Left lung (tissue), 10 donors: ENCODE results near the gene CD83. TPM values are rescaled to one million over a fixed set of nuclear protein-coding genes. Genes with fewer than 3 reads are reported as not detected.
"Not testable (repeated sequence)": the region's sequence is repeated elsewhere in the genome, so short reads cannot be mapped to it uniquely, and the experiment has no call there.

Experiments used
- ATAC-seq: fragments of 200-7000 bp; cut with Tn5 transposase; one replicate; pipeline ENCODE4 v1.9.1; 2020; ENCODE audit warnings: moderate library complexity
- DNase-seq, 4 donors: peaks; one replicate each; pipeline ENCODE4 v3.0.0-alpha.2; 2013 to 2020
- H3K27ac ChIP-seq, 2 donors: fragments of 200-600 bp; sonication (generic) in 1 of 2; one replicate each; pipeline versions ENCODE4 v1.5.0 to v1.8.0; 2020 to 2021
- H3K27me3 ChIP-seq, 2 donors: fragments of 200-600 bp; sonication (generic) in 1 of 2; one replicate each; pipeline versions ENCODE4 v1.5.0 to v1.8.0; 2020 to 2021
- H3K36me3 ChIP-seq, 2 donors: fragments of 200-600 bp; sonication (generic) in 1 of 2; one replicate each; pipeline versions ENCODE4 v1.5.0 to v1.8.0; 2020 to 2021
- H3K4me1 ChIP-seq, 2 donors: fragments of 200-600 bp; one replicate each; pipeline ENCODE4 v1.8.0; 2021
- H3K4me3 ChIP-seq, 2 donors: fragments of 200-600 bp; sonication (generic) in 1 of 2; one replicate each; pipeline versions ENCODE4 v1.5.0 to v1.8.0; 2020 to 2021; ENCODE audit warnings: mild to moderate bottlenecking in 1 of 2
- H3K9me3 ChIP-seq, 2 donors: fragments of 200-600 bp; sonication (generic) in 1 of 2; one replicate each; pipeline versions ENCODE4 v1.5.0 to v1.8.0; 2020 to 2021
- CTCF ChIP-seq, 2 donors: fragments of 200-600 bp; sonication (generic) in 1 of 2; IDR thresholded peaks; one replicate each; pipeline versions ENCODE4 v1.5.0 to v1.8.0; 2021; ENCODE audit warnings: antibody characterized with exemption in 2 of 2
- intact Hi-C, 2 donors: fragments of 100-400 bp; cut with DNase I; formaldehyde crosslinking; loops; one replicate each; pipeline versions ENCODE4 v1.11.2 to v1.14.2; 2022
- polyA plus RNA-seq, 6 donors: library from polyadenylated mRNA; unstranded; fragments of 120-200 nt; gene quantifications; one replicate each; pipeline ENCODE4 v1.2.1, GENCODE V29; 2013; ENCODE audit not compliant: insufficient read length in 6 of 6
- total RNA-seq, 2 donors: library from RNA; stranded (reverse); fragmentation: NEBNext Ultra II Directional; extraction: Animal tissue kit (Norgen Biotek cat#: 25700); gene quantifications; one replicate each; pipeline ENCODE4 v1.2.1, GENCODE V29; 2021
- donor health status: DM: no; HTN: yes; CAD: no.
- donor health status: DM: no; HTN: no; CAD: no.

CD83 gene
- total and polyA plus RNA-seq, 8 donors = 13.9 to 22.1 (median 17.8) TPM

- DNase-seq = no peak
- intact Hi-C loops = loop anchor here in 1 of 2 donors (10.0 kb wide), 1 partner anchor 235 kb away; no protein-coding TSS in a partner anchor
- H3K9me3 ChIP-seq = no peaks in the 10 kb centered on the region
- peaks cover 0 to 4% of the 10 kb centered on the region in 2 donors for H3K4me1 ChIP-seq
- ATAC-seq = no peak
- H3K27me3 ChIP-seq = no peaks in the 10 kb centered on the region
- H3K4me3 ChIP-seq = no peak overlapping the region
- no peak overlapping the region for H3K27ac ChIP-seq
- no peaks in the 10 kb centered on the region for H3K36me3 ChIP-seq
- TF ChIP-seq CTCF (IDR thresholded peaks at IDR 0.05) = no peak
Measured at GRCh38 chr6:14149739-14150130, 32.2 kb downstream of the CD83 start.

GRCh38 chr6:14151300-14151699 lies 33.7 kb downstream of the CD83 start:
- DNase-seq, H3K27me3 ChIP-seq, H3K36me3 ChIP-seq, H3K4me3 ChIP-seq, H3K27ac ChIP-seq, intact Hi-C loops, H3K4me1 ChIP-seq, H3K9me3 ChIP-seq, ATAC-seq: not testable (repeated sequence)

GRCh38 chr6:14151773-14152172 lies 34.2 kb downstream of the CD83 start:
- no peak for ATAC-seq
- intact Hi-C loops = no loop called here

GRCh38 chr6:14153228-14153627 lies 35.7 kb downstream of the CD83 start:
- DNase-seq (no peak), ATAC-seq (no peak)
- peaks cover 0 to 4% of the 10 kb centered on the region in 2 donors for H3K4me1 ChIP-seq
- intact Hi-C loops = no loop called here
- no peak overlapping the region for H3K27ac ChIP-seq
- no peak overlapping the region for H3K4me3 ChIP-seq
- TF ChIP-seq CTCF (IDR thresholded peaks at IDR 0.05) = no peak
- H3K27me3 ChIP-seq = no peaks in the 10 kb centered on the region
- no peaks in the 10 kb centered on the region for H3K36me3 ChIP-seq
- H3K9me3 ChIP-seq = no peaks in the 10 kb centered on the region

More at GRCh38 chr6:14151773-14152172, 34.2 kb downstream of the CD83 start:
- Histone ChIP-seq H3K4me1 (peaks cover 0 to 4% of the 10 kb centered on the region in 2 donors), H3K4me3 (no peak overlapping the region), H3K27ac (no peak overlapping the region), H3K36me3 (no peaks in the 10 kb centered on the region), H3K9me3 (no peaks in the 10 kb centered on the region), H3K27me3 (no peaks in the 10 kb centered on the region)
- DNase-seq = no peak
- no peak for TF ChIP-seq CTCF (IDR thresholded peaks at IDR 0.05)

GRCh38 chr6:14159090-14159489 lies 41.5 kb downstream of the CD83 start:
- intact Hi-C loops = no loop called here
- Histone ChIP-seq H3K9me3 (peaks cover 0 to 7% of the 10 kb centered on the region in 2 donors), H3K36me3 (no peaks in the 10 kb centered on the region), H3K27ac (no peak overlapping the region), H3K4me3 (no peak overlapping the region), H3K4me1 (no peaks in the 10 kb centered on the region), H3K27me3 (no peaks in the 10 kb centered on the region)
- DNase-seq (no peak), ATAC-seq (no peak)
- TF ChIP-seq CTCF (IDR thresholded peaks at IDR 0.05) = no peak

GRCh38 chr6:14162826-14163225 lies 45.3 kb downstream of the CD83 start:
- no peaks in the 10 kb centered on the region for H3K36me3 ChIP-seq
- no peak for DNase-seq
- H3K4me3 ChIP-seq = no peak overlapping the region
- H3K4me1 ChIP-seq = no peaks in the 10 kb centered on the region
- peaks cover 0 to 7% of the 10 kb centered on the region in 2 donors for H3K9me3 ChIP-seq
- intact Hi-C loops = no loop called here
- TF ChIP-seq CTCF (IDR thresholded peaks at IDR 0.05) = no peak
- H3K27me3 ChIP-seq = no peaks in the 10 kb centered on the region
- ATAC-seq = no peak
- H3K27ac ChIP-seq = no peak overlapping the region
